ENCODE data around the gene CYP4F11.
"Not testable (repeated sequence)": the region's sequence is repeated elsewhere in the genome, so short reads cannot be mapped to it uniquely, and the experiment has no call there.

CYP4F11 gene, protein sequence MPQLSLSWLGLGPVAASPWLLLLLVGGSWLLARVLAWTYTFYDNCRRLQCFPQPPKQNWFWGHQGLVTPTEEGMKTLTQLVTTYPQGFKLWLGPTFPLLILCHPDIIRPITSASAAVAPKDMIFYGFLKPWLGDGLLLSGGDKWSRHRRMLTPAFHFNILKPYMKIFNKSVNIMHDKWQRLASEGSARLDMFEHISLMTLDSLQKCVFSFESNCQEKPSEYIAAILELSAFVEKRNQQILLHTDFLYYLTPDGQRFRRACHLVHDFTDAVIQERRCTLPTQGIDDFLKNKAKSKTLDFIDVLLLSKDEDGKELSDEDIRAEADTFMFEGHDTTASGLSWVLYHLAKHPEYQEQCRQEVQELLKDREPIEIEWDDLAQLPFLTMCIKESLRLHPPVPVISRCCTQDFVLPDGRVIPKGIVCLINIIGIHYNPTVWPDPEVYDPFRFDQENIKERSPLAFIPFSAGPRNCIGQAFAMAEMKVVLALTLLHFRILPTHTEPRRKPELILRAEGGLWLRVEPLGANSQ

DNA sequence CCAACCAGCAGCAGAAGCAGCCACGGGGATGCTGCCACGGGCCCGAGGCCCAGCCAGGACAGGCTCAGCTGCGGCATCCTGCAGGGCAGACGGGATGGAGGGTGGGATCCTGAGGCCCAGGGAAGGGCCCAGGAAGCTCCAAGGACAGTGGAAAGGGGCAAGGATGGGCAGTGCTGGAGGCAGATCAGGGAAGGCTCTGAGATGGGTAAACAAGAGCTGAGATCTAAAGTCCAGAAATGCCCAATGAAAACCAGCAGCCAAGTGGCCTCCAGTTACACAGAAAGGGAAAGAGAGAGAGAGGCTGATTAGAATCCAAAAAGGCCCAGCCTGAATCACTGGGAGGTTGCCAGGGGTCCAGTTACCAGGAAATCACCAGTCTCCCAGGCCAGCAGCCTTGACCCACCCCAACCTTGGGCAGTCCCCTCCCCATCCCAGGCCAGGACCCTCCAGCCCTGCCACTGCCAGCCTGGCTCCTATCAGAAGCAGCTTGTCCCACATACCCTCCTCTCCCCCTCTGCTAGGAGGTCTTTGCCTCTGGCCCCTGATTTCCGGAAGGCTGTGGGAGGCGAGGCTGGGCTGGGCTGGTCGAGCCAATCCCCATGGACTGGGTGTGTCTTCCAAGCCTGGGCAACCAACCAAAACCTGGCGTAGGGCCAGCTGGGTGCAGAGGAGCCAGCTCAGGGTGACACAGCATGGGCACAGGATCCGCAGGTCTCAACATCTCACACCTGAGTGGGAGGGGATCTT lies at the start of gene CYP4F11:
TSS of gene CYP4F11 (minus strand) at position 198 of the 747 bp plus-strand sequence. CDS start at position 77, 121 bp downstream.
- no peak for DNase-seq

DNA sequence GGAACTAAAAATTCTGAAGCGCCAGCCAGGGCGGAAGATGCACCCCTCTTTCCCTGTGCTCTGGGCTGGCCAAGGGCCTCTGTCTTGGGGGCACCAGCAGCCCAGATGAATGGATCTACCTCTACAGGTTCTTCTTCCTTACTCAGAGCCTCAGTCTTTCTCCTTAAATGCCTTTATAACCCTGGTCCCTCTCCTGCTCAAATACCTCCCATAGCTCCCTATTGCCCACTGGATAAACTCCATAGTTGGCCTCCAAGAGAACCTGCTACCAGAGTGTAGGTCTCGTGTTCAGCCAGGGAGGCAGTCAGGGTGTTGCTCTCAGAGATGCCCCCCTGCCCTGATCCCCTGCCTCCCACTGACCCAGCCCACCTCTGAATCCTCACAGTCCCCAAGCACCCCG lies 45.0 kb upstream of the CYP4F11 start:
- no peak for DNase-seq

DNA sequence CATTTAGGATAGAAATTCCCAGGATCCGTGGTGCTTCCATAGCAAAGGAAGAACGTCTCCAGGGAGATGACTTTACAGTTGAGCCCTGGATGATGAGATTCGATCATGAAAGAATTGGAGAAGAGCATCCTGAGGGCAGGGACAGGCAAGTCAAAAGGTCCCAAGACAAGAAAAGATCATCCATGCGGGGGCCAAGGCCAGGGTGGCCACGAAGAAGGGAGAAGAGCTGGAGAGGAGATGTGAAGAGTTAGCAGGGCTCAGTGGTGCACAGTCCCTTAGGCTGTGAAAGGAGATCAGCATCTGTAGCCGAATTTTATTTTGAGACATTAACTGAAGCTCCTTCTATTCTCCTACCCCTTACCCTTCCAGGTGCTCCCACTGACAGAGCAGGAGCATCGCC lies 43.4 kb upstream of the CYP4F11 start:
- no peak for DNase-seq

DNA sequence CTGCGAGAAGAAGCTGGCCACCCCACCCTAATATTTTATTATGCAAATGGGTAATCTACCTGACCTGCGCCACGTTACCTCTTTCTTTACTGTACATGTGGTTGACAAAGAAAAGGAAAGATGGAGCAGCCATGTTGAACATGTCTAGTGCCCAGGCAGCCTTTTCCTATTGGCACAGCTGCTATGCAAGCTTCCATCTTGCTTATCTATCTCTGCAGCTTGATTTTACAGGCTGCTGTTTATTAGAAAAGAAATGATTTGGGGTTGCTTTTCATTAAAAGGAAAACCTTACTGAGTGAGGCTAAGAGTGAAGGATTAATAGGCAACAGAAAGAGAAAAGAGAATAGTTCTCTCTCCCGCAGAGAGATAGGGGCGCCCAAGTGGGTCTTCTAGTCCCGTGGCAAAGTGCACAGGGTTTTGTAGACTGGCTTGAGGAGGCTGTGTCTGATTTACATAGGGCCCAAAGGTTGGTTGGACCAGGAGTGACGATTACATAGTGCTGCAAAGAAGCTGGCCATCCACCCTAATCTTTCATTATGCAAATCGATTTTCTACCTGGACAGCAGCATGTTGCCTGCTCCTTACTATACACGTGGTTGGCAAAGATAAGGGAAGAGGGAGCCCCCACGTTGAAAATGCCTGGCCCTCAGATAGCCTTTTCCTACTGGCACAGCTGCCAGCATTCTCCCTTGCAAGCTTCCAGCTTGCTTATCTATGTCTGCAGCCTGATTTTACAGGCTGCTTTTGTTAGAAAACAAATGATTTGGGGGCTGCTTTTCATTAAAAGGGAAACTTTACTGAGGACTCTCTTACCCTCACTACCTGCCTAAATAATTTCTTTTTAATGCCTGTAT lies 42.7 kb upstream of the CYP4F11 start:
- no peak for DNase-seq

DNA sequence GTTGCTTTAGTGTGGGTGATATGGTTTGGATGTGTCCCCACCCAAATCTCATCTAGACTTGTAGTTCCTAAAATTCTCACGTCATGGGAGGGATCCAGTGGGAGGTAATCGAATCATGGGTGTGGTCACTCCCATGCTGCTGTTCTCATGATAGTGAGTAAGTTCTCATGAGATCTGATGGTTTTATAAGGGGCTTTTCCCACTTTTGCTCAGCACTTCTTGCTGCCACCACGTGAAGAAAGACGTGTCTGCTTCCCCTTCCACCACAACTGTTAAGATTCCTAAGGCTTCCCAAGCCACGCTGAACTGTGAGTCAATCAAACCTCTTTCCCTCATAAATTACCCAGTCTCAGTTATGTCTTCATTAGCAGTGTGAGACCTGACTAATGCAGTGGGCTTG lies 40.5 kb upstream of the CYP4F11 start:
- no peak for DNase-seq

DNA sequence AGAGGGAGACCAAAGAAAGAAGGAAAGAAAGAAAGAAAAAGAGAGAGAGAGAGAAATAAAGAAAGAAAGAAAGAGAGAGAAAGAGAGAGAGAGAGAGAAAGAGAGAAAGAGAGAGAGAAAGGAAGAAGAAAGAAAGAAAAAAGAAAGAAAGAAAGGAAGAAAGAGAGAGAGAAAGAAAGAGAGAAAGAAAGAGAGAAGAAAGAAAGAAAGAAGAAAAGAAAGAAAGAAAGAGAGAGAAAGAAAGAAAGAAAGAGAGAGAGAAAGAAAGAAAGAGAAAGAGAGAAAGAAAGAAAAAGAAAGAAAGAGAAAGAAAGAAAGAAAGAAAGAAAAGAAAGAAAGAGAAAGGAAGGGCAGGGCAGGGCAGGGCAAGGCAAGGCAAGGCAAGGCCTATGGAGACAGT lies 37.7 kb upstream of the CYP4F11 start:
- not testable (repeated sequence) for DNase-seq

DNA sequence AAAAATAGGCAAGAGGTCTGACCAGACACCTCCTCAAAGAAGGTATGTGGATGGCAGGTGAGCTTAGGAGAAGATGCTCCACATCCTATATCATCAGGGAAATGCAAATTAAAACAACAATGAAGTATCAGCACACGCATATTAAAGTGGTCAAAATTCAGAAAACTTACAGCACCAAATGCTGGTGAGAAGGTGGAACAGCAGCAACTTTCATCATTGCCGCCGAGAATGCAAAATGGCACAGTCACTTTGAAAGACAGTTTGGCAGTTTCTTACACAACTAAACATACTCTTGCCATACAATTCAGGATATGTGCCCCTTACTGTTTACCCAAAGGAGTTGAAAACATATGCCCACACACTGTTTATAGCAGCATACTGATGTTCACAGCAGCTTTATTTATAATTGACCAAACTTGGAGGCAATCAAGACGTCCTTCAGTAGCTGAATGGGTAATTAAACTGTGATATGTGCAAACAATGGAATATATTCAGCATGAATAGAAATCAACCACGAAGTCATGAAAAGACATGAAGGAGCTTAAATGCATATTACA lies 37.0 kb upstream of the CYP4F11 start:
- no peak for DNase-seq

DNA sequence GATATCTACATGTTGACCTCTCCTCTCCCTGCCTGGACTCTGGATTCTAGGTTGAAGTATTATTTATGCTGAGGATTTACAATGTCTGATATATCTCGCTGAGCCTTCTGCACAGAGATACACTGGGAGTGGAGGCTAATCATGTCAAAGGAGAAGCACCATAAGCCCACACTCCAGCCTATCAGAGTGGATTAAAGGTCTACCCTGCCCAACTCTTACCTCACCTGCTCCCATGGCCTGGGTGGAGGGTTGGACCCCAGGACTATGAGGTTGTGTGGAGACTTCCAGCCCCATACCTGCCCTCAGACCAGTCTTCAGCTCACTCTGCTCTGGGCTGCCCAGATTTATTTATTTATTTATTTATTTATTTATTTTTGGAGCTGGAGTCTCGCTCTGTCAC lies 29.9 kb upstream of the CYP4F11 start:
- no peak for DNase-seq

DNA sequence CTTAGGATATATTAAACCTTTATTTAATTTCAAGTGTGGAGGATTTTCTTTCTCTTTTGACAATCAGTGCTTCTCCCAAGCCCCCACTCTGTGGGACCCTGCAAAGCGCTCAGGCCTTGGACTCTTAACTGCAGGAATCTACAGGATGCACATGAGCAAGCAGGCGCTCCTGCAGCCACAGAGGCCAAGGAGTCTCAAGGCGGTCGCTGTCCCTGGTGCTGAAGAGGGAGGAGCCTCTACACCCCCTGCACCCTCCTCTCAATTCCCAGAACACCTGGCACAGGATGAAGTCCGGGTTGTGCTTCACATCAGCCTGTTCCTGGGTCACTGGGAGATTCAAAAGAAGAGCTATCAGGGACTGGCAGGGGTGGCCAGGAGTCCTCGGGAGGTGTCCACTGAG lies 28.0 kb upstream of the CYP4F11 start:
- DNase-seq: no peak

DNA sequence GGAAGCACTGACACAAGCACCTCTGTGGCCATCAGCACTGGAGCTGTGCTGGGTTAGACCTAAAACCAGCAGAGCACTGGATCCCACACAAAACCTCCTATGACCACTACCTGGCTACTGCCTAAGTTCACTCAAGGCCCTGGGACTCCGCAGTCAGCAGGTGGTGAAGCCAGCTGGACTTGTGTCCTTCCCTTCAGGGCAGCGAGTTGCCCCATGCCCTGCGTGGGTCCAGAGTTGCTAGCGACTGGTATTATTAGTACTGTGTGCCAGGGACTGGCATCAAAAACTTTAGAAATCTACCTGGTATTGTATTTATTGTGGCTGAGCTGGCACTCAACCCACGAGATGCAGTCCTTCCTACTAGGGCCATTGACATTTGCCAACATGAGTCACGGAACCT lies 20.5 kb upstream of the CYP4F11 start:
- no peak for DNase-seq

DNA sequence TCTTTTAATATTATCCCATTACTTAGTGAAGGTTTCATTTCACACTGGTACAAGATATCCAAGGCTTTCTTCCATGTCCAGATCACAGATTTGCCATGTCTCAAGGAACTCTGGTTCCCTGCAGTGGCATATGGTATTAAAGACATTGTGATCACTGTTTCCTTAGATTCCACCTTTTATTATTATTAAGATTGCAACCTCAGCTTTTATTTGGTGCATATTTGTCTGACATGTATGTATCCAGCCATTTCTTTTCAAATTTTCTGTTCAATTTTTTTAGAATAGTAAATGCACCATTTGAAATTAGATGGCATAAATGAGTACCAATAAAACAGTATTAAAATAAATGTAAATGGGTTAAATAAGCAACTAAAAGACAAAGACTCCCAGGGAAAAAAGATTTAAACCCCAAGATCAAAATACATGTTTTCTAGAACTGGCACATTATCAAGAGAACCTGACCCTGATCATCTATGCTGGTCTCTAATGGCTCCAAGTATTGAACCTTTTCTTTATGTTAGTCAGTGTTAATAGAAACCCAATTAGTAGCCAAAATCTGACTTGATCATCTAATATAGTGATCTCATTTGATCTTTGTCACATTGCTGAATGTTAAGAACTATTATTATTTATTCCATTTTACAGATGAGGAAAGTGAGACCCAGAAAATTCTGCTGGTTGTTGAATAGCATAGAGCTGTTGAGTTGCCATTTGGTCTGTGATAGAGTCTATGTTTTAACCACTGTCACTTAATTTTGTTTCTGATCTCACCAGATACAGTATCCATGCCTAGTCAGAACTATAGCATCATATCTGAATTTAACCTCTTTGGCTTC lies 14.1 kb upstream of the CYP4F11 start, which contains the start of gene OR10H4:
TSS of gene OR10H4 (plus strand) at position 786 of the 836 bp plus-strand sequence. CDS start at position 786, 0 bp downstream.
- no peak for DNase-seq

DNA sequence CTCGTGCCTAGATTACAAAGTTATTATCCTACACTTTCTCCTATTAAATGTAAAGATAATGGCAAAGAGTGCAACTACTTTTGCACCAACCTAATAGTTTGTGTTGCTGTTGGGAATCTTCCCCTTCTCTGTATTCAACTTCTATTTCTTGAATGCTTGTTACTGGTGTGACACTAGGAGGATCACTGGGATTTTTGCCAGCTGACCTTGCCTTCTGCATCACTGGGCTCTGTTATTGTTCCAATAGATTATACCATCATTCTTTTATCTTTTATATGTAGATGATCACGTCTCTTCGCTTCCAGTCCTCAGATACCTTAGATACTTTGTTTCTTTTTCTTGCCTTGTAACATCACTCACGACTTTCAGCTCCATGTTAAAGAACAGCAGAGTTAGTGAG lies 11.0 kb upstream of the CYP4F11 start:
- DNase-seq: no peak

DNA sequence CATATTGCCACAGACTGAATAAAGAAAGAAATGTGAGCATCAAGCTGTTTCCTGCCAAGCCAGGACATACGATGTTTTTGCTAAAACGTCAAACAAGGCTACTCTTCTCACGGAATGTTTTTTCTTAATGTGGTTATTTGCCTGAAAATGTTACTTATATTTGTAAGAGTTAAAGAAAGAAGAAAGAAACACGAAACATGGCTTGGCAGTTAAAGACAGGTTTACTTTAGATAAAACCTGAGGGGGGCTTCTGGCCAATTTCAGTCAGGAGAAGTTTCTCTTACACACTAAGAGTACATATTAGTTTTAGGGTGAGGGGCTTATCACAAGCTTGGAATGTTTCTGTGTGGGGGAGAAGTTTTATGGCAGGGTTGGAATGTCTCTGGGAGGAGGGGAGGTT lies 10.1 kb upstream of the CYP4F11 start:
- no peak for DNase-seq

DNA sequence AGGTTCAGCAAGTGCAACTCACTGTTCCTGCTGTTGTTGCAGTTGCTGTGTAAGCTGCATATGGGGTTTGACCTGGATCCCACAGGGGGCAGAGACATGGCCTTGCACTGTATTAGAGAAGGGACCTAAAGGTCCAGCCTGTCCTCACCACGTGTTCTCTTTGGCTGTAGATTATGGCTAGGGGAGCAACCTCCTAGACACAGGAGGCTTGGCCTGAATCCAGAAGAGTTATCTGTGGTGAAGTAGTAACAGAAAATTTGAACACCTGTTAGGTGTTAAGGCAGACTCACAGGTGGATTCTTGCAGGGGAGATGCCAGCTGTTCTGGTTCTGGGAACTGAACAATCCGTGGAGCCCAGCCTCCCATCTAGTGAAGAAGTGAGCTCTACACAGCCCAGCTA lies 3.4 kb upstream of the CYP4F11 start:
- DNase-seq: no peak

DNA sequence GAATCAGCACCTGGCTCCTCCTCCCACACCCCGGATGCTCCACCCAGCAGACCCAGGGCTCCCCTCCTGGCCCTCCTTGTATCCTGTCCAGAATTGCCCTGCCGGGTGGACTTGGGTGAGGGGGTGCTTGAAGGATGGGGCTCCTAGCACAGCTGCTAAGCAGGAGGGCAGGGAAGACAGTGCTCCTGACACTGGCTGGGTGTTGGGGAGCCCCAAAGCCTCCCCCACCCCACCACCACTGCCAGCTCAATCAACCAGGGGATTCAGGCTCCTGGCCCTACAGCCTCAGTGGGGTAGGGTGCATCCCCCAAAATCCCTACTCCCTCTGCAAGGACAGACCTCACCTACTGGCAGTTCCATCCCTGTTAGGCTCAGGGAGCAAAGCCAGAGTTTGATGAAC lies 2.6 kb upstream of the CYP4F11 start:
- DNase-seq: no peak

DNA sequence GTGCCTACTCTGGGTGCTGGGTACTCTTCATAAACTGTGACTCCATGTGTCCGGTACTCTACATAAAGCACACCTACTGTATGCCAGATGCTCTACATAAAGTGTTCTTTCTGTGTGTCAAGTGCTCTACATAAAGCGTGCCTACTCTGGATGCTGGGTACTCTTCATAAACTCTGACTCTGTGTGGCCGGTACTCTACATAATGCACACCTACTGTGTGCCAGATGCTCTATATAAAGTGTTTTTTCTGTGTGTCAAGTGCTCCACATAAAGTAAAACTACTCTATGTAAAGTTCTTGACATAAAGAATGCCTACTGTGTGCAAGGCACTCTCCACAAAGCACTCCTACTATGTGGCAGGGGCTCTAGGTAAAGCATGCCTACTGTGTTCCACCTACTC lies 1.8 kb upstream of the CYP4F11 start:
- DNase-seq: no peak

DNA sequence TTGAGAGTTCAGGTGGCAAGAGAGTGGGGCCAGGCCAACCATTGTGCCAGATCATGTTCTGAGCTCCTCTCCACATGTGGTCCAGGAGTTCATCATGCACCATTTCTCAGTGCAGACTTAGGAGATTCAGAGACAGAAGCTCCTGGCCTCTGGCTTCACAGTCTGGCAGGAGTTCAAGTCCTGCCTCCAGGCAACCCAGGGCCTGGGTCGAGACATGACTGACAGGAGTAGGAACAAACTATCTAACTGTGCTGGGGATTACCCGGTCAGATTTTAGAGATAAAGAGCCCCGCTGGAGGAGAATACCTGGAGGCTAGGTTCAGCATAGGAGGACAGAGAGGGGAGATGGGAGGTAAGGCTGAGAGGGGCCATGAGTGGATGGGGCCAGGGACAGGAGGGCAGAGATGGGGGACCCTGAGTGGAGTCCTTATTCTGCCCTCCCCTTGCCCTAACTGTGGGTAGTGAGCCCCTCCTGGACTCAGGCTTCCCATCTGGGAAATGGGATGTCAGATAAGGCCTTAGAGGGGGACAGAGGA lies 906 bp upstream of the CYP4F11 start:
- no peak for DNase-seq

DNA sequence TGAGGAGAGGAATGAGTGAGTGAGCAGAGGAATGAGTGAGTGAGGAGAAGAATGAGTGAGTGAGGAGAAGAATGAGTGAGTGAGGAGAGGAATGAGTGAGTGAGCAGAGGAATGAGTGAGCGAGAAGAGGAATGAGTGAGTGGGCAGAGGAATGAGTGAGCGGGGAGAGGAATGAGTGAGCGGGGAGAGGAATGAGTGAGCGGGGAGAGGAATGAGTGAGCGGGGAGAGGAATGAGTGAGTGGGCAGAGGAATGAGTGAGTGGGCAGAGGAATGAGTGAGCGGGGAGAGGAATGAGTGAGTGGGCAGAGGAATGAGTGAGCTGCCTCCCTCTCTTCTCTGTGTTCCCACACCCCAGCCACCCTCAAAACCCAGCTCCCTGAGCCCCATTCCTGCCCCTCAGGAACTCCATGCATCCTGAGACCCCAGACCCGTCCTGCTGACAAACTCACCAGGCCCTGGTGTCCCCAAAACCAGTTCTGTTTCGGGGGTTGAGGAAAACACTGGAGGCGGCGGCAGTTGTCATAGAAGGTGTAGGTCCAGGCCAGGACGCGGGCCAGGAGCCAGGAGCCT lies 483 bp downstream of the CYP4F11 start:
- not testable (repeated sequence) for DNase-seq

DNA sequence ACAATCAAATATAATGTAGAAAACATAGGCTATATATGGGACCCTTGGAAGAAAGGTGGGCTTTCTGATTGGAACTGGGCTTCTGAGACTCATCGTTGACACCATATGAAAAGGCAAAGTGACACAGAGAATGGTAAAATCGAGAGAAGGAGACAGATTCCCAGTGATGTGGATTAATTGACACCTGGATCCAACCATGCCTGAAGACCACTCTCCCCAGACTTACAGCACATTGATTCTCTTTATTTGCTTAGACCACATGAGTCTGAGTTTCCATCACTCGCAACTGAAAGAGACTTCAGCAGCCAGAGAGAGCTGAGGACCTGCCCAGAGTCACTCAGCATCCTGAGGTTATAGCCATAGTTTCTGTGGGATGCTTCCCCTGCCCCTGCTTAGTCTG lies 6.0 kb downstream of the CYP4F11 start:
- DNase-seq: no peak

DNA sequence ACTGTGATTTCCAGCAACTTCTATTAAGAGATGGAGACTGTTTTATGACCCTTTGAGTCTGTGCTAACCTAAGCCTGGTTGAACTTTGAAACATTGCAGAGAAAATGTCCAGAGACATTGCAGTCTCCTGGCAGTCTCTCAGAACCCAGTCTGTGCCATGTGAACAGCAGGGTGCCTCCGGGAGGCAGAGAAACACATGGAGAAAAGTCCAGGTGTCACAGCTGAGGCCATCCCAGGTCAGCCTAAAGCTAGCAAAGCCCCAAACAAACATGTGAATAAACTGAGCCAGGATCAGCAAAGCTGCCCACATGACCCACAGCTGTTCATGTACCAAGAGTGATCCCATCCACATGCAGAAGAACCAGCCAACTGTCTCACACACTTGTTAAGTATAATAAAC lies 7.8 kb downstream of the CYP4F11 start:
- DNase-seq: no peak

DNA sequence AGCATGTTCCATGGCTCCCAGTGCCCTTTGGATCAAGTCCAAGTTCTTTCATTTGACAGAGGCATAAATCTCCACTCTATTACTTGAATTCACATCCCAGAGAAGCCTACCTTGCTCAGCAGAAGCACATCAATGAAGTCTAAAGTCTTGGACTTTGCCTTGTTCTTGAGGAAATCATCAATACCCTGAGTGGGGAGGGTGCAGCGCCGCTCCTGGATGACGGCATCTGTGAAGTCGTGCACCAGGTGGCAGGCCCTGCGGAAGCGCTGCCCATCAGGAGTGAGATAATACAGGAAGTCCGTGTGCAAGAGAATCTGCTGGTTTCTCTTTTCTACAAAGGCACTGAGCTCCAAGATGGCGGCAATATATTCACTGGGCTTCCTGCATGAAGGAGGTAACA lies 10.6 kb downstream of the CYP4F11 start:
- no peak for DNase-seq

All from CD4-positive, alpha-beta T cell treated with Interleukin-17A for 4 hours (primary cell).